Measurements from ENCODE around the gene LRRFIP1.

Gene LRRFIP1

DNA sequence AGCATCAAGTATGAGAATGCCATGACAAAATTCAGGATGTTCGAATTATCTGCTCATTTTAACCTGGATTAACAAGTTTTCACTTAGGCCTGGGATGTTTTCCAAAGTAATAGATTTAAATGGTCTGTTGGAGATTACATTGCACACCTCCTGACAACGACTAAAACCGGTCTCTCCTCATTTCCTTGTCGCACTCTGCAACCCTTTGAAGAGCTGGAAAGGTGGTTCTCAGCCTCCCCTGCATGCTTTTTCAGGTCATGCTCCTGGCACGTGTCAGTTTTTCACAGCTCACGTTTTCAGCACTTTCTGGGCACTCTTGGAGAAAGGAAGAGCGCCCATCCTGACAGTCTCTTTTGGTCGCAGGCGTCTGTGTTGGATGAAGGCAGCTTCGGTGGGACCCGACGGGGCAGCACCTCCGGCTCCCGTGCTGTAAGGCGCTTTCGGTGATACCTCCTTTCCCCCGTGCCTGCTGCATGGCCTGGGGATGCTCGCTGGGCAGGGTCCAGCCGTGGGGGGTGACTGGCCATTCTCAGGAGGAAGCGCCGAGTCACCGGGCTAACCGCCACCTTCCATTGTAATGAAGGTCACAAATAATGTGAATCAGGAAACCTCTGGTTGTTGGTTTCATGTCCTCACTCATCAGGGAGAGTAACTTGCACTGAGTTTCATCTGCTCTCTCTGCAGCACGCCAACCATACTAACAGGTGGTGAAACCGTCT is 107.7 kb downstream of the LRRFIP1 start:
- H3K79me1 ChIP-seq (ENCODE audit: low read depth, low read length) = no peaks in the 10 kb centered on the region

DNA sequence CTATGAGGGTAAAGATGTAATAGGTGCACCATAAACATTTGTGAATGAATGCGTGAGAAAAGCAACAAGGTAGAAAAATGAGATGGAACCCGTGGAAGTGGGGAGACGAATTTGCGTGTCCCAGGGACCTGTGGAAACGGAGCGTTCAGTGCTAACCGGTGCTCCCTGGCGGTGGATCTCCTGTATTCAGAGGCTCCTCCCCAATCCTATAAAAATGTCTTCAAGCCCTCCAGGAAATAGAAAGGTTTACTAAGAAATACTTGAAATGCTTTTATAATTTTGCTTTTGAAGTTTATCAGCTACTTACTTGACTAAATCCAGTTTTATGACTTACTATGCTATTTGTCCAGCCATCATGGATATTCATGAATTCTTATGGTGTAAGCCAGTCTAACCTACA is 108.4 kb downstream of the LRRFIP1 start:
- Histone ChIP-seq H2BK15ac (ENCODE audit: low read length) (no peak overlapping the region), H2BK12ac (ENCODE audit: low read length) (no peak overlapping the region), H2AFZ (ENCODE audit: low read length) (no peak overlapping the region), H3K4me2 (ENCODE audit: insufficient read depth, low read length, poor library complexity, severe bottlenecking) (no peak overlapping the region), H3K9me3 (replicated peaks in 1 of 2; ENCODE audit: control insufficient read depth in 2 of 2, insufficient read depth in 1 of 2, low read depth in 1 of 2, low read length in 2 of 2) (no peaks in the 10 kb centered on the region), H4K8ac (ENCODE audit: low read depth, low read length) (no peak overlapping the region), H3K4me3 (ENCODE audit: low read length in 2 of 2) (no peak overlapping the region), H3K36me3 (replicated peaks in 1 of 2; ENCODE audit: control insufficient read depth in 2 of 2, insufficient read depth in 2 of 2, low read length in 2 of 2) (peaks cover 0 to 14% of the 10 kb centered on the region in 2 donors), H3K23ac (ENCODE audit: low read depth, low read length, poor library complexity) (no peak overlapping the region), H3K27ac (replicated peaks; ENCODE audit: low read length) (no peak overlapping the region), H3K27me3 (ENCODE audit: control insufficient read depth in 3 of 3, insufficient read depth in 3 of 3, low read depth in 1 of 3, low read length in 3 of 3) (no peaks in the 10 kb centered on the region), H3K4me1 (ENCODE audit: control insufficient read depth in 2 of 2, insufficient read depth in 1 of 2, low read depth in 1 of 2, low read length in 2 of 2) (peaks cover 23 to 34% of the 10 kb centered on the region in 2 donors), H4K91ac (ENCODE audit: low read depth, low read length, poor library complexity) (no peak overlapping the region), H3K18ac (ENCODE audit: low read length) (no peak overlapping the region), H2BK120ac (ENCODE audit: low read depth, low read length) (no peak overlapping the region), H3K4ac (ENCODE audit: low read length) (no peak overlapping the region), H3K79me1 (ENCODE audit: low read depth, low read length) (no peaks in the 10 kb centered on the region), H3K9ac (ENCODE audit: low read depth, low read length, poor library complexity) (no peak overlapping the region), H2BK5ac (ENCODE audit: low read length) (no peak overlapping the region), H2AK5ac (ENCODE audit: low read depth, low read length) (no peak overlapping the region), H3K14ac (ENCODE audit: low read length) (no peak overlapping the region)
- WGBS, 2 donors (ENCODE audit: extremely low coverage in 2 of 2, insufficient read length in 2 of 2, insufficient replicate concordance in 1 of 2) = no CpG with 5 or more reads among the region's 8 CpGs
- no peak for DNase-seq (ENCODE audit: low spot score)

More for the DNA sequence above, 107.7 kb downstream of the LRRFIP1 start:
- Histone ChIP-seq H3K4ac (ENCODE audit: low read length) (no peak overlapping the region), H4K8ac (ENCODE audit: low read depth, low read length) (no peak overlapping the region), H2AFZ (ENCODE audit: low read length) (no peak overlapping the region), H2BK120ac (ENCODE audit: low read depth, low read length) (no peak overlapping the region), H3K4me1 (ENCODE audit: control insufficient read depth in 2 of 2, insufficient read depth in 1 of 2, low read depth in 1 of 2, low read length in 2 of 2) (peaks cover 23 to 34% of the 10 kb centered on the region in 2 donors), H2BK15ac (ENCODE audit: low read length) (no peak overlapping the region), H3K27me3 (ENCODE audit: control insufficient read depth in 3 of 3, insufficient read depth in 3 of 3, low read depth in 1 of 3, low read length in 3 of 3) (no peaks in the 10 kb centered on the region), H3K14ac (ENCODE audit: low read length) (no peak overlapping the region), H2BK5ac (ENCODE audit: low read length) (no peak overlapping the region), H3K4me2 (ENCODE audit: insufficient read depth, low read length, poor library complexity, severe bottlenecking) (no peak overlapping the region), H3K18ac (ENCODE audit: low read length) (peak overlapping the region; percentile 44), H3K9ac (ENCODE audit: low read depth, low read length, poor library complexity) (no peak overlapping the region), H3K36me3 (replicated peaks in 1 of 2; ENCODE audit: control insufficient read depth in 2 of 2, insufficient read depth in 2 of 2, low read length in 2 of 2) (peaks cover 0 to 14% of the 10 kb centered on the region in 2 donors), H3K4me3 (ENCODE audit: low read length in 2 of 2) (no peak overlapping the region), H2AK5ac (ENCODE audit: low read depth, low read length) (no peak overlapping the region), H3K9me3 (replicated peaks in 1 of 2; ENCODE audit: control insufficient read depth in 2 of 2, insufficient read depth in 1 of 2, low read depth in 1 of 2, low read length in 2 of 2) (no peaks in the 10 kb centered on the region), H3K27ac (replicated peaks; ENCODE audit: low read length) (no peak overlapping the region), H3K23ac (ENCODE audit: low read depth, low read length, poor library complexity) (peak overlapping the region; percentile 49), H2BK12ac (ENCODE audit: low read length) (no peak overlapping the region), H4K91ac (ENCODE audit: low read depth, low read length, poor library complexity) (no peak overlapping the region)
- no CpG with 5 or more reads among the region's 25 CpGs for WGBS, 2 donors (ENCODE audit: extremely low coverage in 2 of 2, insufficient read length in 2 of 2, insufficient replicate concordance in 1 of 2)
- no peak for DNase-seq (ENCODE audit: low spot score)

- Histone ChIP-seq H3K14ac (ENCODE audit: low read length) (no peak overlapping the region), H3K79me1 (ENCODE audit: low read depth, low read length) (no peaks in the 10 kb centered on the region), H2AFZ (ENCODE audit: low read length) (no peak overlapping the region), H2BK15ac (ENCODE audit: low read length) (no peak overlapping the region), H3K23ac (ENCODE audit: low read depth, low read length, poor library complexity) (no peak overlapping the region), H3K9me3 (replicated peaks in 1 of 2; ENCODE audit: control insufficient read depth in 2 of 2, insufficient read depth in 1 of 2, low read depth in 1 of 2, low read length in 2 of 2) (no peaks in the 10 kb centered on the region), H4K91ac (ENCODE audit: low read depth, low read length, poor library complexity) (no peak overlapping the region), H2BK120ac (ENCODE audit: low read depth, low read length) (no peak overlapping the region), H3K4ac (ENCODE audit: low read length) (no peak overlapping the region), H2BK12ac (ENCODE audit: low read length) (no peak overlapping the region), H2BK5ac (ENCODE audit: low read length) (no peak overlapping the region), H4K8ac (ENCODE audit: low read depth, low read length) (no peak overlapping the region), H3K36me3 (replicated peaks in 1 of 2; ENCODE audit: control insufficient read depth in 2 of 2, insufficient read depth in 2 of 2, low read length in 2 of 2) (peaks cover 0 to 14% of the 10 kb centered on the region in 2 donors), H3K27ac (replicated peaks; ENCODE audit: low read length) (no peak overlapping the region), H2AK5ac (ENCODE audit: low read depth, low read length) (no peak overlapping the region), H3K4me2 (ENCODE audit: insufficient read depth, low read length, poor library complexity, severe bottlenecking) (no peak overlapping the region), H3K4me1 (ENCODE audit: control insufficient read depth in 2 of 2, insufficient read depth in 1 of 2, low read depth in 1 of 2, low read length in 2 of 2) (peaks cover 21 to 28% of the 10 kb centered on the region in 2 donors), H3K4me3 (ENCODE audit: low read length in 2 of 2) (no peak overlapping the region), H3K9ac (ENCODE audit: low read depth, low read length, poor library complexity) (no peak overlapping the region), H3K27me3 (ENCODE audit: control insufficient read depth in 3 of 3, insufficient read depth in 3 of 3, low read depth in 1 of 3, low read length in 3 of 3) (no peaks in the 10 kb centered on the region), H3K18ac (ENCODE audit: low read length) (peak overlapping the region; percentile 11)
- no CpG with 5 or more reads among the region's 13 CpGs for WGBS, 2 donors (ENCODE audit: extremely low coverage in 2 of 2, insufficient read length in 2 of 2, insufficient replicate concordance in 1 of 2)
- DNase-seq (ENCODE audit: low spot score) = no peak
Measured at GRCh38 chr2:237736783-237737182, 109.4 kb downstream of the LRRFIP1 start.

- H2AFZ ChIP-seq (ENCODE audit: low read length) = no peak overlapping the region
- no peak overlapping the region for H2AK5ac ChIP-seq (ENCODE audit: low read depth, low read length)
- no CpG with 5 or more reads among the region's 9 CpGs for WGBS, 2 donors (ENCODE audit: extremely low coverage in 2 of 2, insufficient read length in 2 of 2, insufficient replicate concordance in 1 of 2)
- DNase-seq (ENCODE audit: low spot score) = no peak
- no peak overlapping the region for H4K91ac ChIP-seq (ENCODE audit: low read depth, low read length, poor library complexity)
- no peak overlapping the region for H2BK15ac ChIP-seq (ENCODE audit: low read length)
- H2BK12ac ChIP-seq (ENCODE audit: low read length) = no peak overlapping the region
- no peak overlapping the region for H4K8ac ChIP-seq (ENCODE audit: low read depth, low read length)
- no peaks in the 10 kb centered on the region for H3K79me1 ChIP-seq (ENCODE audit: low read depth, low read length)
- H3K27ac ChIP-seq (replicated peaks; ENCODE audit: low read length) = no peak overlapping the region
- peaks cover 21 to 24% of the 10 kb centered on the region in 2 donors for H3K4me1 ChIP-seq (ENCODE audit: control insufficient read depth in 2 of 2, insufficient read depth in 1 of 2, low read depth in 1 of 2, low read length in 2 of 2)
- H3K23ac ChIP-seq (ENCODE audit: low read depth, low read length, poor library complexity) = no peak overlapping the region
- no peak overlapping the region for H3K4me3 ChIP-seq (ENCODE audit: low read length in 2 of 2)
- no peaks in the 10 kb centered on the region for H3K27me3 ChIP-seq (ENCODE audit: control insufficient read depth in 3 of 3, insufficient read depth in 3 of 3, low read depth in 1 of 3, low read length in 3 of 3)
- no peaks in the 10 kb centered on the region for H3K9me3 ChIP-seq (replicated peaks in 1 of 2; ENCODE audit: control insufficient read depth in 2 of 2, insufficient read depth in 1 of 2, low read depth in 1 of 2, low read length in 2 of 2)
- H3K9ac ChIP-seq (ENCODE audit: low read depth, low read length, poor library complexity) = no peak overlapping the region
- no peak overlapping the region for H3K4me2 ChIP-seq (ENCODE audit: insufficient read depth, low read length, poor library complexity, severe bottlenecking)
- no peak overlapping the region for H3K18ac ChIP-seq (ENCODE audit: low read length)
- peaks cover 0 to 14% of the 10 kb centered on the region in 2 donors for H3K36me3 ChIP-seq (replicated peaks in 1 of 2; ENCODE audit: control insufficient read depth in 2 of 2, insufficient read depth in 2 of 2, low read length in 2 of 2)
- no peak overlapping the region for H3K14ac ChIP-seq (ENCODE audit: low read length)
- H2BK120ac ChIP-seq (ENCODE audit: low read depth, low read length) = no peak overlapping the region
- no peak overlapping the region for H3K4ac ChIP-seq (ENCODE audit: low read length)
- H2BK5ac ChIP-seq (ENCODE audit: low read length) = no peak overlapping the region
Measured at GRCh38 chr2:237737196-237737865, 109.9 kb downstream of the LRRFIP1 start.
